GM18909 (cell line): ENCODE data around the gene VAV3.

Experiments used
- ATAC-seq: cut with Tn5 transposase; IDR thresholded peaks from one replicate; pipeline ENCODE4 v1.9.1; 2021; ENCODE audit warnings: mild to moderate bottlenecking; ENCODE audit not compliant: unreplicated experiment, poor library complexity

The VAV3 gene

GRCh38 chr1:107526524-107527198 lies 438.3 kb downstream of the VAV3 start:
- ATAC-seq = no peak

- no peak for ATAC-seq
These were observed 439.0 kb downstream of the VAV3 start for GRCh38 chr1:107525961-107526360.

- no peak for ATAC-seq
These were observed 439.8 kb downstream of the VAV3 start for GRCh38 chr1:107525145-107525544.

- ATAC-seq = no peak
These were observed 440.7 kb downstream of the VAV3 start for GRCh38 chr1:107524301-107524700.

- ATAC-seq = no peak
These were observed 441.2 kb downstream of the VAV3 start for GRCh38 chr1:107523736-107524135.

GRCh38 chr1:107523061-107523460 lies 441.9 kb downstream of the VAV3 start:
- ATAC-seq = no peak
